GM18526 (cell line): ENCODE measurements around the gene PDCD1LG2.

Experiments used
- POLR2A ChIP-seq: IDR thresholded peaks from 3 replicates; pipeline ENCODE4 v1.6.1; 2011; ENCODE audit not compliant: insufficient read length; ENCODE audit errors: extremely low read depth

Gene PDCD1LG2

DNA sequence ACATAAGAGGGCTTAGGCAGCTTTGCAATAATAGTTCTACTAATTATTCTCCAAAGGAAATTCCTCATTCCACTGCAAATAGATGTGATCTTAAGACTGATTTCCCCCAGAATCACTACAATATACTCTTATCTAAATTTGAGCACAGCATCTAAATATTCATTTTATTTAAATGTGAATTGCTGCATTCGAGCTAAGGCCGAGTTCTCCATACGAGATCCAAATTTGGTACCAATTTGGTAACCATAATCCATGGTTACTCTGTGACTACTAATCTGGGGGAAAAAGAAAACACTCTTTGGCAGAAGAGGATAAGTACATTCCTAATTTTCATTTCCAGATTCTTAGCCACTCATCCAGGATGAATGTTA is 98.9 kb downstream of the PDCD1LG2 start:
- TF ChIP-seq POLR2A = no peak

GRCh38 chr9:5610491-5610890 is 100.2 kb downstream of the PDCD1LG2 start:
- TF ChIP-seq POLR2A = no peak

GRCh38 chr9:5611321-5612184 is 101.2 kb downstream of the PDCD1LG2 start:
- TF ChIP-seq POLR2A = no peak

- no peak for TF ChIP-seq POLR2A
Observed at GRCh38 chr9:5612185-5612530, 101.8 kb downstream of the PDCD1LG2 start.

- TF ChIP-seq POLR2A = no peak
Observed at GRCh38 chr9:5614192-5614591, 103.9 kb downstream of the PDCD1LG2 start.

- no peak for TF ChIP-seq POLR2A
Observed at GRCh38 chr9:5614985-5615384, 104.7 kb downstream of the PDCD1LG2 start.

GRCh38 chr9:5617749-5618148 is 107.4 kb downstream of the PDCD1LG2 start:
- TF ChIP-seq POLR2A = no peak

GRCh38 chr9:5620494-5620893 is 110.2 kb downstream of the PDCD1LG2 start:
- no peak for TF ChIP-seq POLR2A
